ENCODE measurements around the gene GALNT14.

DNA sequence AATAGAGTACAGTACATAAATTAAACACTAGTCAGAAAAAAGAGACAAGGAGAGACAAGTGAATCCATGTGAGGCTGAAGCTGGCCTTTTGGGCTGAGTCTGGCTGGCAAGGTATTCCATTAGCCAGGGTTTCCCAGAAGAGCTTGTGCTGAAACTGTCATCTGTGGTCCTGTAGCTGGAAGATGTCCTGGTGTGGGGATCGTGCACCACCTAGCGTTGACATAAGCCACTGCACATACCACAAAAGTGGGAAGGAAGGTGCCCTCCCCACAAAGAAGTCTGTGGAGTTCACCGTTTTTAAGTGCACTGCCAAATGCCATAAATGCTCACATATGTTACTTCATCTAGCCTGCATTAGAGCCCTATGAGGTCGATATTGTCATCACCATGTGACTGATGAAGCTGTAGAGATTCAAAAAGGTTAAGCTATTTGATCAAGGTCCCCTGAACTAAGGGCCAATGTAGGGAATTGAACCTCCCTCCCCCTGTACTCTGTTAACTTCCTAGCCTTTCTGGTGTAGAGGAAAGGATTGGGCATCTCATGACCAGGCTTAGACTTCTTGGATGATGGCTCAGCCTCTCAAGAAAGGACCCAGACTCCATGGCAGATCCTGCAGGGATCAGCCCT, 31.9 kb upstream of the GALNT14 start:
- TF ChIP-seq GATA2 (IDR thresholded peaks at IDR 0.05; ENCODE audit: low read depth, low read length), result no peak
- no peak for TF ChIP-seq GATA3 (IDR thresholded peaks at IDR 0.05; ENCODE audit: low read depth, low read length)
